WI38 (cell line): ENCODE data around the gene METTL16.

ENCODE experiments used
- H3K4me3 ChIP-seq: 2 replicates; pipeline ENCODE4 v1.5.1; 2011; ENCODE audit warnings: low read depth, mild to moderate bottlenecking, control low read depth, low read length
- TF ChIP-seq, protein P1 (sequence below): IDR thresholded peaks from 2 replicates; pipeline ENCODE4 v1.5.1; 2012; ENCODE audit warnings: low read depth, mild to moderate bottlenecking, control low read depth, low read length

The METTL16 gene

DNA sequence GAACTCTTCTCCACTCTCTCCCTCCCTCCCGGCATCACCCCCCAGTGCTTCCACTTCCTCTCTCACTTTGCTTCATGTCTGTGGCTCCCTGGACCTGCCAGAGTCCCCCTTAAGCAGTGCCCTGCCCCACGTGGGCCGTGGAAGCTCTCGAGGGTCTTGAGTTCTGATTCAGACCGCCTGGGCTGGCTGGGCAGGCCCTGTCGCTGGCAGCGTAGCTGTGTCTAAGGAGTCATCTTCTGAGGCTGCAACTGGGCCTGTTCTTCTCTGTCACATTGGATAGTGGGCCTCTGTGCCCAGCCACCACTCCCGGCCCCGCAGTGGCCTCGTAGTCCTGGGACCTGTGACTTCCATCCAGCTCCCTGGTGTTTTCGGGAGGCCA, 141.5 kb downstream of the METTL16 start:
- H3K4me3 ChIP-seq, result no peak overlapping the region
- TF ChIP-seq, protein P1, sequence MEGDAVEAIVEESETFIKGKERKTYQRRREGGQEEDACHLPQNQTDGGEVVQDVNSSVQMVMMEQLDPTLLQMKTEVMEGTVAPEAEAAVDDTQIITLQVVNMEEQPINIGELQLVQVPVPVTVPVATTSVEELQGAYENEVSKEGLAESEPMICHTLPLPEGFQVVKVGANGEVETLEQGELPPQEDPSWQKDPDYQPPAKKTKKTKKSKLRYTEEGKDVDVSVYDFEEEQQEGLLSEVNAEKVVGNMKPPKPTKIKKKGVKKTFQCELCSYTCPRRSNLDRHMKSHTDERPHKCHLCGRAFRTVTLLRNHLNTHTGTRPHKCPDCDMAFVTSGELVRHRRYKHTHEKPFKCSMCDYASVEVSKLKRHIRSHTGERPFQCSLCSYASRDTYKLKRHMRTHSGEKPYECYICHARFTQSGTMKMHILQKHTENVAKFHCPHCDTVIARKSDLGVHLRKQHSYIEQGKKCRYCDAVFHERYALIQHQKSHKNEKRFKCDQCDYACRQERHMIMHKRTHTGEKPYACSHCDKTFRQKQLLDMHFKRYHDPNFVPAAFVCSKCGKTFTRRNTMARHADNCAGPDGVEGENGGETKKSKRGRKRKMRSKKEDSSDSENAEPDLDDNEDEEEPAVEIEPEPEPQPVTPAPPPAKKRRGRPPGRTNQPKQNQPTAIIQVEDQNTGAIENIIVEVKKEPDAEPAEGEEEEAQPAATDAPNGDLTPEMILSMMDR, result no peak

DNA sequence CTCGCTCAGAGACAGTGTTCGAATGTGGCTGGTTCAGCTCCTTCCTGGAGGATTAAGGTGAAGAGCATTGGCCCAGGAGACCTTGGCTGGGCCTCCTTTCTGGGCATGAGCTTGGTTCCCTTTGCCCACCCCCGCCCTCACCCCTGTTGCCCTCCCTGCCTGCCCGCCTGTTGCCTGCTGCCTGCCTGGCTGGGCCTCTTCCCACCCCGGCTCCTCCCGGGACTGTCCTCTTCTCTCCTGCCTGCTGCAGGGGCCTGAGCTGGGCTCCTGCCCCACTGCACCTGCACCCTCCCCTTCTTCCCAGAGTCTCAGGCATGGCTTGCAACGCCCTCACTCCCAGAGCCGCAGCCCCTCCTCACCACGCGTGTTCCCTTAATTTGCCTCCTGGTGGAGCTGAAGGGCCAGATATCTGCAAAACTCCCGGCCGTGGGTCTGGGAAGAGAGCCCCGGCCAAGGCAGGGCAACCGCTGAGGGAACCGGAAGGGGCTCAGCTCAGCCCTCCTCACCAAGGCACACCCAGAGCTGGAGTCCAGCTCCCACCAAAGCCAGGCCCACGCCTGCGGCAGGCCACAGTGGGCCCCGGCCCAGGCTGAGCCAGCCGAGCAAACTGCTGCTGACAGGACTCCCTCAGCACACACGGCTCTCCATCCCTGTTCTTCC, 142.0 kb downstream of the METTL16 start:
- TF ChIP-seq, protein P1, result no peak
- H3K4me3 ChIP-seq, result no peak overlapping the region

DNA sequence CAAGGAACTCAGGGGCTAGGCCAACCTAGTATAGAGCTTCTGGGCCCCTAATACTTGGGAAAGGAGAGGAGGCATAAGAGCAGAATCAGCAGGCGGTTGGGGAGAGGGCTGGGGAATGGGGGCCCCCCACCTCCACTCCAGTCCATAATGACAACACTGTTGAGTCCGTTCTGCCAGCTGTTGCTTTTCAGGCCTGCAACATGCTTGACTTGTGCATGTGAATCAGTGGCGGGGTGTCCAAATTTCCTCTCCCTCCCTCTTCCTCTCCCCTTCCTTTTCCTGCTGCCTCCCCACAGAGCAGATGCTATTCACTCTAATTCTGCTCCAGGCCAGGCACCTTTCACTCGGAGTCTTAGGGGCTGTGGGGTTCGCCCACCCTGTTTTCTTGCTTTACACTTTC, 142.6 kb downstream of the METTL16 start:
- TF ChIP-seq, protein P1, result no peak
- no peak overlapping the region for H3K4me3 ChIP-seq

DNA sequence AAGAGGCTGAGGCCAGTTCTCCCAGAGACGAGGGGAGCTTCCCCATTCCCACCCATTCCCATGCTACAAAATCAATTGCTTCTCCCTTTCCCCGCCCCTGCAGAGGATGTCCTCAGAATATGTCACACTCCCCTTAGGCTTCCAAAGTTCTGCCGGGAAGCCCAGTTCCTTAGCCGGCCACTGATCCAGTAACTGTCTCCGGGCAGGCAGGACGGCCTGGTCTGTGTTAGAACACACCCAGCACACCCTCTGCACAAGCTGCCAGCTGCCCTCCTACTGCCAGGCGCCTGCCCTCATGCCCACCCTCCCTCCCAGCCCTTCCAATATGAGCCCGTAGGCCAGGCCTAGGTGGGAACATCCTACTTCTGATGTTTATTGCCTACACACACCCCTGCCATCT, 143.3 kb downstream of the METTL16 start:
- H3K4me3 ChIP-seq, result no peak overlapping the region
- TF ChIP-seq, protein P1, result no peak

DNA sequence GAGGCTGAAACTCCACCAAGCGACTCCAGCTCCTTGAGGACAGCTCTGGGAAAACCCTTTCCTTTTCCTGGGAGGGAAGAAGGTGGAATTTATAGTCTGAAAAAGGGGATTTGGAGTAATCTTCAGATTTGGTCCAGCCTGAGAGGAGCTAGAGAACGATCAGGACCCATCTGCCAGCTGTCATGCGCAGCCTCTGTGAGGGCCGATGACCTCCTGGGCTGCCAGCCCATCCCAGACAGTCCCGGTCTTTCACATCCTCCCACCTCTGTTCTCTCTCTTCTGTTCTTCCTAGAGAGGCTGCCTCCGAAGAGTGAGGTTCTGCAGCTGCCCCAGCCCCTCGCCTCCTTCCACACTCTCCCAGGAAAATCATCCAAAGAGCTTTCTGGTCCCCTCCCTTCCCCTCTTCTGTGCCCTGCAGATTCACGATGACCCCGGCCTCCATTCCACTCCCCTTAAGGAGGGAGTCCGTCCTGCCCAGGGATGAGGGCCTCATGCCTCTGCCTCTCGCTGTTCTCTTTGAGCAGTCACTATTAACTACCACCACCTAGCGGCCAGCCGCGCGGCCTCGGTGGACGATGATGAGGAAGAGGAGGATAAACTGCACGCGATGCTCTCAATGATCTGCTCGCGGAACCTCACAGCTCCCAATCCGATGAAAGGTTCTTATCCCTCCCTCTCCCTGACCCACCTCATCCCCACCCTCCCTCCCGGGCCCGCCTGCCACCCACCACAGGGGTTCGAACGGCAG, 144.8 kb downstream of the METTL16 start:
- H3K4me3 ChIP-seq, result no peak overlapping the region
- TF ChIP-seq, protein P1, result no peak
